Aorta (tissue), 5 donors: Measurements from ENCODE around the gene LRRC10. TPM values are rescaled to one million over a fixed set of nuclear protein-coding genes. Genes with fewer than 3 reads are reported as not detected.
"Not testable (repeated sequence)": the region's sequence is repeated elsewhere in the genome, so short reads cannot be mapped to it uniquely, and the experiment has no call there.

Source experiments
- ATAC-seq: fragments of 200-7000 bp; cut with Tn5 transposase; one replicate; pipeline ENCODE4 v1.9.1; 2022; ENCODE audit warnings: moderate library complexity; ENCODE audit not compliant: low FRiP score
- DNase-seq, 2 donors: peaks; one replicate each; pipeline ENCODE4 v3.0.0-alpha.2; 2020
- H3K27ac ChIP-seq, 2 donors: one replicate each; pipeline ENCODE4 v1.5.1; 2013; ENCODE audit warnings: low read length in 2 of 2, mild to moderate bottlenecking in 2 of 2, moderate library complexity in 2 of 2, control low read depth in 1 of 2, inconsistent platforms in 1 of 2, low read depth in 1 of 2
- H3K27me3 ChIP-seq, 2 donors: one replicate each; pipeline ENCODE4 v1.6.1; 2013; ENCODE audit warnings: control low read depth in 1 of 2, low read length in 1 of 2, mild to moderate bottlenecking in 1 of 2, moderate library complexity in 1 of 2; ENCODE audit not compliant: insufficient read depth in 2 of 2, control insufficient read depth in 1 of 2
- H3K36me3 ChIP-seq, 2 donors: one replicate each; pipeline ENCODE4 v1.6.1; 2013; ENCODE audit warnings: control low read depth in 1 of 2, low read length in 1 of 2, mild to moderate bottlenecking in 1 of 2; ENCODE audit not compliant: insufficient read depth in 2 of 2, control insufficient read depth in 1 of 2
- H3K4me1 ChIP-seq, 2 donors: one replicate each; pipeline ENCODE4 v1.6.1; 2013; ENCODE audit warnings: low read length in 2 of 2, control low read depth in 1 of 2, mild to moderate bottlenecking in 1 of 2, moderate library complexity in 1 of 2; ENCODE audit not compliant: insufficient read depth in 2 of 2, control insufficient read depth in 1 of 2
- H3K4me3 ChIP-seq, 2 donors: one replicate each; pipeline ENCODE4 v1.5.1; 2013; ENCODE audit warnings: low read length in 2 of 2, control low read depth in 1 of 2, mild to moderate bottlenecking in 1 of 2
- H3K9me3 ChIP-seq: one replicate; pipeline ENCODE4 v1.6.1; 2013; ENCODE audit warnings: mild to moderate bottlenecking, low read length; ENCODE audit not compliant: control insufficient read depth
- WGBS, 2 donors: extraction: QIAGEN DNeasy Blood & Tissue Kit; methylation state at CpG; one replicate each; pipeline ENCODE4 v1.1.7; 2013; 5-methylcytosine and 5-hydroxymethylcytosine counted together
- intact Hi-C, 2 donors: fragments of 100-400 bp; cut with DNase I; formaldehyde crosslinking; loops; one replicate each; pipeline versions ENCODE4 v1.14.2 to v1.15.0; 2022
- polyA plus RNA-seq, 2 donors: library from polyadenylated mRNA; stranded (reverse); fragments of 200-250 nt; gene quantifications; one replicate each; pipeline ENCODE4 v1.2.3, GENCODE V29; 2013
- total RNA-seq, 2 donors: library from RNA; stranded (reverse); fragmentation: NEBNext Ultra II Directional; extraction: Animal tissue kit (Norgen Biotek cat#: 25700); gene quantifications; one replicate each; pipeline ENCODE4 v1.2.1, GENCODE V29; 2021
- donor health status: healthy with polysubstance abuse.
- donor health status: Bipolar disorder and iron deficiency.
- donor health status: DM: no; HTN: no; CAD: no.
- donor health status: DM: no; HTN: no; CAD: no.
- donor health status: DM: yes; HTN: yes; CAD: no.

LRRC10 gene
- total and polyA plus RNA-seq, 4 donors, result 0.25 TPM; not detected in 3

- no peaks in the 10 kb centered on the region for H3K9me3 ChIP-seq
- 59 to 63% methylated on average over 2 of the region's 2 CpGs for WGBS, 2 donors
- H3K4me3 ChIP-seq, result no peak overlapping the region
- ATAC-seq (no peak), DNase-seq (no peak)
- peaks cover 0 to 3% of the 10 kb centered on the region in 2 donors for H3K36me3 ChIP-seq
- no peaks in the 10 kb centered on the region for H3K27me3 ChIP-seq
- H3K4me1 ChIP-seq, result no peaks in the 10 kb centered on the region
- intact Hi-C loops, result no loop called here
- no peak overlapping the region for H3K27ac ChIP-seq
These were observed 2.6 kb downstream of the LRRC10 start for GRCh38 chr12:69608114-69608513.

- H3K4me1 ChIP-seq, DNase-seq, H3K9me3 ChIP-seq, ATAC-seq, H3K4me3 ChIP-seq, H3K27me3 ChIP-seq, H3K27ac ChIP-seq, H3K36me3 ChIP-seq, intact Hi-C loops: not testable (repeated sequence)
- WGBS, 2 donors, result 80 to 83% methylated on average over 2 of the region's 3 CpGs
These were observed 6.4 kb downstream of the LRRC10 start for GRCh38 chr12:69604275-69604674.

GRCh38 chr12:69603556-69603955, 7.2 kb downstream of the LRRC10 start:
- H3K27ac ChIP-seq, ATAC-seq, DNase-seq: not testable (repeated sequence)

GRCh38 chr12:69602954-69603353, 7.8 kb downstream of the LRRC10 start:
- H3K4me1 ChIP-seq, result peaks cover 0 to 1% of the 10 kb centered on the region in 2 donors
- no peak overlapping the region for H3K27ac ChIP-seq
- DNase-seq (no peak), ATAC-seq (no peak)
- H3K27me3 ChIP-seq, result no peaks in the 10 kb centered on the region
- H3K9me3 ChIP-seq, result no peaks in the 10 kb centered on the region
- intact Hi-C loops, result no loop called here
- H3K4me3 ChIP-seq, result no peak overlapping the region
- H3K36me3 ChIP-seq, result peaks cover 0 to 11% of the 10 kb centered on the region in 2 donors

More at GRCh38 chr12:69603556-69603955, 7.2 kb downstream of the LRRC10 start:
- H3K4me3 ChIP-seq, H3K4me1 ChIP-seq, H3K9me3 ChIP-seq, intact Hi-C loops, H3K27me3 ChIP-seq: not testable (repeated sequence)
- WGBS, 2 donors, result 98 to 99% methylated on average over 5 of the region's 6 CpGs
- peaks cover 0 to 11% of the 10 kb centered on the region in 2 donors for H3K36me3 ChIP-seq

GRCh38 chr12:69601962-69602685, 8.6 kb downstream of the LRRC10 start:
- intact Hi-C loops, result no loop called here
- Histone ChIP-seq H3K27me3 (no peaks in the 10 kb centered on the region), H3K4me1 (peaks cover 0 to 1% of the 10 kb centered on the region in 2 donors), H3K4me3 (no peak overlapping the region), H3K27ac (no peak overlapping the region), H3K36me3 (peaks cover 0 to 15% of the 10 kb centered on the region in 2 donors), H3K9me3 (no peaks in the 10 kb centered on the region)
- ATAC-seq (no peak), DNase-seq (no peak)
- WGBS, 2 donors, result 90 to 92% methylated on average over 6 of the region's 6 CpGs

GRCh38 chr12:69600804-69601203, 9.9 kb downstream of the LRRC10 start:
- peaks cover 0 to 1% of the 10 kb centered on the region in 2 donors for H3K4me1 ChIP-seq
- peaks cover under 1 to 15% of the 10 kb centered on the region in 2 donors for H3K36me3 ChIP-seq
- DNase-seq (no peak), ATAC-seq (no peak)
- intact Hi-C loops, result no loop called here
- H3K9me3 ChIP-seq, result no peaks in the 10 kb centered on the region
- H3K4me3 ChIP-seq, result no peak overlapping the region
- H3K27me3 ChIP-seq, result no peaks in the 10 kb centered on the region
- no peak overlapping the region for H3K27ac ChIP-seq

- ATAC-seq (no peak), DNase-seq (no peak)
- Histone ChIP-seq H3K36me3 (peaks cover 3 to 17% of the 10 kb centered on the region in 2 donors), H3K4me3 (no peak overlapping the region), H3K27me3 (no peaks in the 10 kb centered on the region), H3K9me3 (no peaks in the 10 kb centered on the region), H3K27ac (no peak overlapping the region), H3K4me1 (peaks cover 0 to 1% of the 10 kb centered on the region in 2 donors)
- intact Hi-C loops, result no loop called here
- 54% methylated on average over 4 of the region's 4 CpGs for WGBS, 2 donors
These were observed 12.4 kb downstream of the LRRC10 start for GRCh38 chr12:69598174-69598753.

- DNase-seq (no peak), ATAC-seq (no peak)
- 98 to 99% methylated on average over 2 of the region's 2 CpGs for WGBS, 2 donors
- Histone ChIP-seq H3K27ac (no peak overlapping the region), H3K36me3 (peaks cover 8 to 13% of the 10 kb centered on the region in 2 donors), H3K9me3 (no peaks in the 10 kb centered on the region), H3K4me1 (no peaks in the 10 kb centered on the region), H3K27me3 (no peaks in the 10 kb centered on the region), H3K4me3 (no peak overlapping the region)
- intact Hi-C loops, result no loop called here
These were observed 15.0 kb downstream of the LRRC10 start for GRCh38 chr12:69595689-69596088.

GRCh38 chr12:69589082-69589481, 21.6 kb downstream of the LRRC10 start:
- no peak overlapping the region for H3K4me3 ChIP-seq
- H3K27ac ChIP-seq, result no peak overlapping the region
- 63 to 72% methylated on average over 2 of the region's 2 CpGs for WGBS, 2 donors
- peaks cover 4 to 7% of the 10 kb centered on the region in 2 donors for H3K36me3 ChIP-seq
- H3K9me3 ChIP-seq, result no peaks in the 10 kb centered on the region
- intact Hi-C loops, result no loop called here
- peaks cover 0 to 1% of the 10 kb centered on the region in 2 donors for H3K4me1 ChIP-seq
- DNase-seq (no peak), ATAC-seq (no peak)
- H3K27me3 ChIP-seq, result no peaks in the 10 kb centered on the region
